HEK293 (cell line): ENCODE results near the gene TSHZ3.

ENCODE experiments used
- CTCF ChIA-PET: fragments of 350-600 bp; formaldehyde crosslinking; extraction: SDS; loops from one replicate; lab custom pipeline; 2021; ENCODE audit warnings: antibody characterized with exemption; lab: Yijun Ruan, JAX
- POLR2A ChIA-PET: fragments of 300-600 bp; formaldehyde crosslinking; extraction: SDS; loops from one replicate; lab custom pipeline; 2020; ENCODE audit warnings: antibody characterized with exemption, inconsistent platforms; lab: Yijun Ruan, JAX
- H3K27ac ChIP-seq: fragments of 200-500 bp; sonication (Bioruptor generic); 2 replicates; pipeline ENCODE4 v1.5.1; 2014; ENCODE audit warnings: low read depth, low read length, control low read depth, inconsistent platforms; ENCODE audit errors: extremely low read depth
- H3K36me3 ChIP-seq, 2 experiments: fragments of 200-500 bp in 1 of 2; sonication (Bioruptor generic) in 1 of 2; 1 replicate in 1 of 2; 2 replicates in 1 of 2; pipeline ENCODE4 v1.5.1; 2014 to 2017; ENCODE audit warnings: inconsistent platforms in 2 of 2, low read length in 2 of 2; ENCODE audit not compliant: control insufficient read depth in 2 of 2, insufficient read depth in 1 of 2
- H3K4me1 ChIP-seq: fragments of 200-500 bp; sonication (Bioruptor generic); 2 replicates; pipeline ENCODE4 v1.5.1; 2014; ENCODE audit warnings: mild to moderate bottlenecking, low read length, inconsistent platforms; ENCODE audit not compliant: control insufficient read depth, insufficient read depth
- H3K4me3 ChIP-seq: 2 replicates; pipeline ENCODE4 v1.5.1; 2011; ENCODE audit warnings: low read depth, mild to moderate bottlenecking, control low read depth, low read length, moderate library complexity
- H3K9me3 ChIP-seq: fragments of 200-500 bp; sonication (Bioruptor generic); 2 replicates; pipeline ENCODE4 v1.5.1; 2014; ENCODE audit warnings: low read depth, low read length, inconsistent platforms; ENCODE audit not compliant: control insufficient read depth, insufficient read depth
- GLIS1 ChIP-seq: fragments of 450-650 bp; formaldehyde crosslinking; IDR thresholded peaks from 2 replicates; pipeline ENCODE4 v1.5.1; 2016; ENCODE audit warnings: missing biosample characterization, missing genetic modification characterization
- SCRT2 ChIP-seq: fragments of 450-650 bp; formaldehyde crosslinking; IDR thresholded peaks from 2 replicates; pipeline ENCODE4 v1.5.1; 2016; ENCODE audit warnings: missing biosample characterization, missing genetic modification characterization
- YY2 ChIP-seq: fragments of 450-650 bp; formaldehyde crosslinking; IDR thresholded peaks from 2 replicates; pipeline ENCODE4 v1.5.1; 2016; ENCODE audit warnings: missing biosample characterization, missing genetic modification characterization
- ZBTB48 ChIP-seq: fragments of 450-650 bp; formaldehyde crosslinking; IDR thresholded peaks from 2 replicates; pipeline ENCODE4 v1.5.1; 2016; ENCODE audit warnings: missing biosample characterization, missing genetic modification characterization
- ZFHX2 ChIP-seq: fragments of 450-650 bp; formaldehyde crosslinking; conservative IDR thresholded peaks from 2 replicates; pipeline ENCODE4 v1.5.1; 2016; ENCODE audit warnings: missing biosample characterization, missing genetic modification characterization
- ZFP69B ChIP-seq: fragments of 450-650 bp; formaldehyde crosslinking; IDR thresholded peaks from 2 replicates; pipeline ENCODE4 v1.5.1; 2016; ENCODE audit warnings: missing biosample characterization, missing genetic modification characterization
- ZNF112 ChIP-seq: fragments of 450-650 bp; formaldehyde crosslinking; IDR thresholded peaks from 2 replicates; pipeline ENCODE4 v1.5.0; 2017; ENCODE audit warnings: missing biosample characterization, missing genetic modification characterization
- ZNF341 ChIP-seq: fragments of 450-650 bp; formaldehyde crosslinking; IDR thresholded peaks from 2 replicates; pipeline ENCODE4; 2016; ENCODE audit warnings: low read depth, missing biosample characterization, missing genetic modification characterization
- ZNF366 ChIP-seq: fragments of 450-650 bp; formaldehyde crosslinking; conservative IDR thresholded peaks from 2 replicates; pipeline ENCODE4 v1.5.1; 2016; ENCODE audit warnings: missing biosample characterization, missing genetic modification characterization
- ZNF416 ChIP-seq: fragments of 450-650 bp; formaldehyde crosslinking; IDR thresholded peaks from 2 replicates; pipeline ENCODE4 v1.5.1; 2016; ENCODE audit warnings: missing biosample characterization, missing genetic modification characterization
- ZNF530 ChIP-seq: fragments of 450-650 bp; formaldehyde crosslinking; IDR thresholded peaks from 2 replicates; pipeline ENCODE4 v1.5.1; 2016; ENCODE audit warnings: low read depth, missing biosample characterization, missing genetic modification characterization
- ZNF585B ChIP-seq: fragments of 450-650 bp; formaldehyde crosslinking; IDR thresholded peaks from 2 replicates; pipeline ENCODE4 v1.5.1; 2016; ENCODE audit warnings: missing biosample characterization, missing genetic modification characterization
- ZNF600 ChIP-seq: fragments of 450-650 bp; formaldehyde crosslinking; IDR thresholded peaks from 2 replicates; pipeline ENCODE4 v1.5.1; 2016; ENCODE audit warnings: missing biosample characterization, missing genetic modification characterization
- TF ChIP-seq, protein P1 (sequence below): fragments of 450-650 bp; formaldehyde crosslinking; IDR thresholded peaks from 2 replicates; pipeline ENCODE4 v1.5.1; 2016; ENCODE audit warnings: missing biosample characterization, missing genetic modification characterization
- TF ChIP-seq, protein P2 (sequence below): fragments of 450-650 bp; formaldehyde crosslinking; IDR thresholded peaks from 2 replicates; pipeline ENCODE4 v1.5.1; 2016; ENCODE audit warnings: missing biosample characterization, missing genetic modification characterization
- TF ChIP-seq, protein P3 (sequence below): fragments of 450-650 bp; formaldehyde crosslinking; IDR thresholded peaks from 2 replicates; pipeline ENCODE4 v1.5.1; 2016; ENCODE audit warnings: missing biosample characterization, missing genetic modification characterization
- TF ChIP-seq, protein P4 (sequence below): fragments of 450-650 bp; formaldehyde crosslinking; IDR thresholded peaks from 2 replicates; pipeline ENCODE4 v1.5.1; 2017; ENCODE audit warnings: missing biosample characterization, missing genetic modification characterization

Gene TSHZ3

DNA sequence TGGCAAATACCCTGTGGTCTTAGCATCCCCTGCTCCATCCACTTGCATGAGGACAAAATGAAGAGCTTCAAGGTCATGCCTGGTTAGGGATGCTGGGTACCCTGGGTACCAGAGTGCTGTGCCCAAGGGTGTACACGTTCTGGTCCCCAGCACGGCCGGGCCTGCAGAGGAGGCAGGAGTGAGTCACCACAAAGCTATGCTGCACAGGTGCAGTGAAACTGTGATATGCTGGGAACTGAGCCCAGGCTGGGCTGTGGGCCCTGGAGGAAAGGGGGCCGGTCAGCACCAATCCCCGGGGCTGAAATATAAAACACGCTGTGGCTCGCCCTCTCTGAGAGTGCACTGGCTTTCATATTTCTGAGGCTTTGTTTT, 95.1 kb downstream of the TSHZ3 start:
- Histone ChIP-seq H3K4me1 (peaks cover 10% of the 10 kb centered on the region), H3K27ac (no peak overlapping the region), H3K4me3 (no peak overlapping the region), H3K36me3 (no peaks in the 10 kb centered on the region), H3K9me3 (no peaks in the 10 kb centered on the region; the same call in 1 of the 2 replicates)
- TF ChIP-seq ZNF600 (tag by site-specific recombination) = peak; percentile 60
- TF ChIP-seq ZNF366 (tag by site-specific recombination) = 0 out of 2 replicates have a peak, but pooled peaks have one; percentile 18
- no peak for TF ChIP-seq ZNF416 (tag by site-specific recombination)
- no peak for TF ChIP-seq YY2 (tag by site-specific recombination)
- peak; percentile 49; the same call in 1 of the 2 replicates for TF ChIP-seq ZFP69B (tag by site-specific recombination)
- TF ChIP-seq SCRT2 = peak; percentile 64; the same call in 1 of the 2 replicates
- TF ChIP-seq, protein P1, sequence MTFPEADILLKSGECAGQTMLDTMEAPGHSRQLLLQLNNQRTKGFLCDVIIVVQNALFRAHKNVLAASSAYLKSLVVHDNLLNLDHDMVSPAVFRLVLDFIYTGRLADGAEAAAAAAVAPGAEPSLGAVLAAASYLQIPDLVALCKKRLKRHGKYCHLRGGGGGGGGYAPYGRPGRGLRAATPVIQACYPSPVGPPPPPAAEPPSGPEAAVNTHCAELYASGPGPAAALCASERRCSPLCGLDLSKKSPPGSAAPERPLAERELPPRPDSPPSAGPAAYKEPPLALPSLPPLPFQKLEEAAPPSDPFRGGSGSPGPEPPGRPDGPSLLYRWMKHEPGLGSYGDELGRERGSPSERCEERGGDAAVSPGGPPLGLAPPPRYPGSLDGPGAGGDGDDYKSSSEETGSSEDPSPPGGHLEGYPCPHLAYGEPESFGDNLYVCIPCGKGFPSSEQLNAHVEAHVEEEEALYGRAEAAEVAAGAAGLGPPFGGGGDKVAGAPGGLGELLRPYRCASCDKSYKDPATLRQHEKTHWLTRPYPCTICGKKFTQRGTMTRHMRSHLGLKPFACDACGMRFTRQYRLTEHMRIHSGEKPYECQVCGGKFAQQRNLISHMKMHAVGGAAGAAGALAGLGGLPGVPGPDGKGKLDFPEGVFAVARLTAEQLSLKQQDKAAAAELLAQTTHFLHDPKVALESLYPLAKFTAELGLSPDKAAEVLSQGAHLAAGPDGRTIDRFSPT (tag by site-specific recombination) = peak; percentile 59; the same call in 1 of the 2 replicates
- TF ChIP-seq, protein P2, sequence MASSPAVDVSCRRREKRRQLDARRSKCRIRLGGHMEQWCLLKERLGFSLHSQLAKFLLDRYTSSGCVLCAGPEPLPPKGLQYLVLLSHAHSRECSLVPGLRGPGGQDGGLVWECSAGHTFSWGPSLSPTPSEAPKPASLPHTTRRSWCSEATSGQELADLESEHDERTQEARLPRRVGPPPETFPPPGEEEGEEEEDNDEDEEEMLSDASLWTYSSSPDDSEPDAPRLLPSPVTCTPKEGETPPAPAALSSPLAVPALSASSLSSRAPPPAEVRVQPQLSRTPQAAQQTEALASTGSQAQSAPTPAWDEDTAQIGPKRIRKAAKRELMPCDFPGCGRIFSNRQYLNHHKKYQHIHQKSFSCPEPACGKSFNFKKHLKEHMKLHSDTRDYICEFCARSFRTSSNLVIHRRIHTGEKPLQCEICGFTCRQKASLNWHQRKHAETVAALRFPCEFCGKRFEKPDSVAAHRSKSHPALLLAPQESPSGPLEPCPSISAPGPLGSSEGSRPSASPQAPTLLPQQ = peak; percentile 83
- TF ChIP-seq ZFHX2 (tag by site-specific recombination) = 0 out of 2 replicates have a peak, but pooled peaks have one; percentile 8
- no peak for TF ChIP-seq ZNF530
- peak; percentile 75 for TF ChIP-seq GLIS1 (tag by site-specific recombination)
- TF ChIP-seq, protein P3, sequence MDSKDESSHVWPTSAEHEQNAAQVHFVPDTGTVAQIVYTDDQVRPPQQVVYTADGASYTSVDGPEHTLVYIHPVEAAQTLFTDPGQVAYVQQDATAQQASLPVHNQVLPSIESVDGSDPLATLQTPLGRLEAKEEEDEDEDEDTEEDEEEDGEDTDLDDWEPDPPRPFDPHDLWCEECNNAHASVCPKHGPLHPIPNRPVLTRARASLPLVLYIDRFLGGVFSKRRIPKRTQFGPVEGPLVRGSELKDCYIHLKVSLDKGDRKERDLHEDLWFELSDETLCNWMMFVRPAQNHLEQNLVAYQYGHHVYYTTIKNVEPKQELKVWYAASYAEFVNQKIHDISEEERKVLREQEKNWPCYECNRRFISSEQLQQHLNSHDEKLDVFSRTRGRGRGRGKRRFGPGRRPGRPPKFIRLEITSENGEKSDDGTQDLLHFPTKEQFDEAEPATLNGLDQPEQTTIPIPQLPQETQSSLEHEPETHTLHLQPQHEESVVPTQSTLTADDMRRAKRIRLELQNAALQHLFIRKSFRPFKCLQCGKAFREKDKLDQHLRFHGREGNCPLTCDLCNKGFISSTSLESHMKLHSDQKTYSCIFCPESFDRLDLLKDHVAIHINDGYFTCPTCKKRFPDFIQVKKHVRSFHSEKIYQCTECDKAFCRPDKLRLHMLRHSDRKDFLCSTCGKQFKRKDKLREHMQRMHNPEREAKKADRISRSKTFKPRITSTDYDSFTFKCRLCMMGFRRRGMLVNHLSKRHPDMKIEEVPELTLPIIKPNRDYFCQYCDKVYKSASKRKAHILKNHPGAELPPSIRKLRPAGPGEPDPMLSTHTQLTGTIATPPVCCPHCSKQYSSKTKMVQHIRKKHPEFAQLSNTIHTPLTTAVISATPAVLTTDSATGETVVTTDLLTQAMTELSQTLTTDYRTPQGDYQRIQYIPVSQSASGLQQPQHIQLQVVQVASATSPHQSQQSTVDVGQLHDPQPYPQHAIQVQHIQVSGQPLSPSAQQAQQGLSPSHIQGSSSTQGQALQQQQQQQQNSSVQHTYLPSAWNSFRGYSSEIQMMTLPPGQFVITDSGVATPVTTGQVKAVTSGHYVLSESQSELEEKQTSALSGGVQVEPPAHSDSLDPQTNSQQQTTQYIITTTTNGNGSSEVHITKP (tag by site-specific recombination) = peak; percentile 35; the same call in 1 of the 2 replicates
- no peak for TF ChIP-seq ZNF112
- TF ChIP-seq ZNF585B (tag by site-specific recombination) = 0 out of 2 replicates have a peak, but pooled peaks have one; percentile 32
- peak; percentile 77 for TF ChIP-seq ZBTB48 (tag by site-specific recombination)
- ChIA-PET POLR2A (interaction anchor here (0.6 to 1.3 kb wide), 2 partner anchors 10 to 200 kb away, joined by 3 to 4 read pairs; no protein-coding TSS in a partner anchor), CTCF (interaction anchor here (0.5 to 1.2 kb wide), 3 partner anchors 25 to 200 kb away, joined by 3 to 6 read pairs (median 4); no protein-coding TSS in a partner anchor)

DNA sequence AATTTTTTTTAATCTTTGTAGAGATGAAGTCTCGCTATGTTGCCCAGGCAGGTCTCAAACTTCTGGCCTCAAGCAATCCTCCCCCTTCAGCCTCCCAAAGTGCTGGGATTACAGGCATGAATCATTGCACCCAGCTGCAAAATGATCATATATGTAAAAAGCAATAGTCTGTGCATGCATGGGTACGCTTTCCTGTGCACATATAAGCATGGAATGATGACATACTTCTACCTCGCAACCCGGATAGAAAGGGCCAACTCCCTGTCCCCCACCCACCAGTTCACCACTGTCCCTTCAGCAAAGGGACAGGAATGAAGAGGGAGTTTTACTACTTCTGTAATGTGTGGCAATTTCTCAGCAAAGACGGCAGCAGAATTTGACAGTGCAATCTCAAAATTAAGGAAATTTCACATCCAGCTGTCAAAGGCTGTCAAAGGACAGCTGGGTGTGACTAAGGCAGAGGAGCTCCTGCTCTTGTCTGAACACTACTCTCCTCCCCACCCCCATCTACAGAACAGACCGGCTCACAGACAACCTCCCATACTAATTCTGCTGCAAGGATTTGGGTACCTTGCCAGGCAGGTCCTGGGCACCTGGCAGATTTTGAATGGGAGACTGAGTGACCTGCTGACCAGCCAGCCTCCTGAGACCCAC, 95.6 kb downstream of the TSHZ3 start:
- H3K27ac ChIP-seq = no peak overlapping the region
- H3K4me1 ChIP-seq = peaks cover 10% of the 10 kb centered on the region
- POLR2A ChIA-PET = interaction anchor here (0.6 to 1.3 kb wide), 2 partner anchors 10 to 199 kb away, joined by 3 to 4 read pairs; no protein-coding TSS in a partner anchor
- H3K36me3 ChIP-seq = no peaks in the 10 kb centered on the region
- peak; percentile 47; the same call in 1 of the 2 replicates for TF ChIP-seq ZNF341 (tag by site-specific recombination)
- TF ChIP-seq, protein P4, sequence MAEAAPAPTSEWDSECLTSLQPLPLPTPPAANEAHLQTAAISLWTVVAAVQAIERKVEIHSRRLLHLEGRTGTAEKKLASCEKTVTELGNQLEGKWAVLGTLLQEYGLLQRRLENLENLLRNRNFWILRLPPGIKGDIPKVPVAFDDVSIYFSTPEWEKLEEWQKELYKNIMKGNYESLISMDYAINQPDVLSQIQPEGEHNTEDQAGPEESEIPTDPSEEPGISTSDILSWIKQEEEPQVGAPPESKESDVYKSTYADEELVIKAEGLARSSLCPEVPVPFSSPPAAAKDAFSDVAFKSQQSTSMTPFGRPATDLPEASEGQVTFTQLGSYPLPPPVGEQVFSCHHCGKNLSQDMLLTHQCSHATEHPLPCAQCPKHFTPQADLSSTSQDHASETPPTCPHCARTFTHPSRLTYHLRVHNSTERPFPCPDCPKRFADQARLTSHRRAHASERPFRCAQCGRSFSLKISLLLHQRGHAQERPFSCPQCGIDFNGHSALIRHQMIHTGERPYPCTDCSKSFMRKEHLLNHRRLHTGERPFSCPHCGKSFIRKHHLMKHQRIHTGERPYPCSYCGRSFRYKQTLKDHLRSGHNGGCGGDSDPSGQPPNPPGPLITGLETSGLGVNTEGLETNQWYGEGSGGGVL = no peak
- TF ChIP-seq, all 188 proteins: peak for 1
- Histone ChIP-seq H3K9me3 (no peaks in the 10 kb centered on the region; the same call in 1 of the 2 replicates), H3K4me3 (no peak overlapping the region)
- CTCF ChIA-PET = interaction anchor here (0.5 to 1.2 kb wide), 4 partner anchors 24 to 681 kb away, joined by 3 to 4 read pairs (median 4); no protein-coding TSS in a partner anchor
